HFF-Myc (cell line): ENCODE data around the gene PMM2.

Experiments
- DNase-seq: peaks from one replicate; pipeline ENCODE4 v3.0.0-alpha.2; 2011; ENCODE audit warnings: low read depth; ENCODE audit errors: extremely low read depth
- H3K4me3 ChIP-seq: replicated peaks from 2 replicates; pipeline ENCODE4 v1.5.1; 2011; ENCODE audit warnings: low read depth, mild to moderate bottlenecking, control low read depth, low read length
- TF ChIP-seq, protein P1 (sequence below): IDR thresholded peaks from 2 replicates; pipeline ENCODE4 v1.5.1; 2012; ENCODE audit warnings: mild to moderate bottlenecking, low read depth, low read length, control low read depth; ENCODE audit errors: missing control alignments

Gene PMM2

DNA sequence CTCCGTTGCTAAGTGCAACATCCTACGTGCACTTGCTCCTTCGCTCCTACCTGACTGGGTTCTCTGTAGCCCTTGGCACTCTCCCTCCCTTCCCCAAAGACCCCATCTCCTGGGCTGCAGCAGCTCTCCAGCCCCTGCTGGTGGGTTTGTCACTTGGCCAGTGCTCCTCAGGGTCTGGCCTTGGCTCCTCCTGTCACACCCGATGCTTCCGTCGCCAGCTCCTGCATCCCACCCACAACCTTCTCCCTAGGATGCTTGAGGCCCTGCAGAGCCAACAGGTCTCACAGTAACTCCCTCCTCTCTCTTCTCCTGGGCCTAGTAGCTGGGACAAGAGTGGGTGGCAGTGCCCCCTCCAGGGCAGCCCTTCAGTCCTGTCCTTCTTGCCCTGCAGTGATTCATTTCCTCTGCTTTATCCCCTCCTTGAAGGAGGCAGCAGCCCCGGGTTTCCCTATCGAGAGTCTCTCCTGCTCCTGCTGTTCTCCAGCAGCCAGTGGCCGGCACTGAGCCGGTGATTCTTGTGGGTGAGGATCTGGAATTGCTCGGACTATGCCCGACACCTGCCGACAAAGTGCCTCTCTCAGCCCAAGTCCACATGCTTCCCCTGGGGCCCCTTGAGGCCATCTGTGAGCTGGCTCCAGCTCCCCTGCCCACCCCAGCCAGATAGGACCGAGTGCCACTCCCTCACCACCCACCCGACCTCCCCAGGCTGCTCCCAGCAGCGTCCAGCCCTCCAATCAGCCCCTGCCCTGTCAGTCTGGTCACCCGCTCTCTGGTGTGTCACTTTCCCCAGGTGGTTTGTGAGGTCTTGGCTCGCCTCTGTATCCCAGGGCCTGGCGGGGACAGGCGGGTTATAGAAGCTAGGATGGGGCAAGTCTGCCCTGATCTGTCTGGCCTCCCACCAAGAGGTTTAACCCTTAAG is 88.3 kb downstream of the PMM2 start:
- no peak for DNase-seq
- TF ChIP-seq, protein P1, sequence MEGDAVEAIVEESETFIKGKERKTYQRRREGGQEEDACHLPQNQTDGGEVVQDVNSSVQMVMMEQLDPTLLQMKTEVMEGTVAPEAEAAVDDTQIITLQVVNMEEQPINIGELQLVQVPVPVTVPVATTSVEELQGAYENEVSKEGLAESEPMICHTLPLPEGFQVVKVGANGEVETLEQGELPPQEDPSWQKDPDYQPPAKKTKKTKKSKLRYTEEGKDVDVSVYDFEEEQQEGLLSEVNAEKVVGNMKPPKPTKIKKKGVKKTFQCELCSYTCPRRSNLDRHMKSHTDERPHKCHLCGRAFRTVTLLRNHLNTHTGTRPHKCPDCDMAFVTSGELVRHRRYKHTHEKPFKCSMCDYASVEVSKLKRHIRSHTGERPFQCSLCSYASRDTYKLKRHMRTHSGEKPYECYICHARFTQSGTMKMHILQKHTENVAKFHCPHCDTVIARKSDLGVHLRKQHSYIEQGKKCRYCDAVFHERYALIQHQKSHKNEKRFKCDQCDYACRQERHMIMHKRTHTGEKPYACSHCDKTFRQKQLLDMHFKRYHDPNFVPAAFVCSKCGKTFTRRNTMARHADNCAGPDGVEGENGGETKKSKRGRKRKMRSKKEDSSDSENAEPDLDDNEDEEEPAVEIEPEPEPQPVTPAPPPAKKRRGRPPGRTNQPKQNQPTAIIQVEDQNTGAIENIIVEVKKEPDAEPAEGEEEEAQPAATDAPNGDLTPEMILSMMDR, result no peak

DNA sequence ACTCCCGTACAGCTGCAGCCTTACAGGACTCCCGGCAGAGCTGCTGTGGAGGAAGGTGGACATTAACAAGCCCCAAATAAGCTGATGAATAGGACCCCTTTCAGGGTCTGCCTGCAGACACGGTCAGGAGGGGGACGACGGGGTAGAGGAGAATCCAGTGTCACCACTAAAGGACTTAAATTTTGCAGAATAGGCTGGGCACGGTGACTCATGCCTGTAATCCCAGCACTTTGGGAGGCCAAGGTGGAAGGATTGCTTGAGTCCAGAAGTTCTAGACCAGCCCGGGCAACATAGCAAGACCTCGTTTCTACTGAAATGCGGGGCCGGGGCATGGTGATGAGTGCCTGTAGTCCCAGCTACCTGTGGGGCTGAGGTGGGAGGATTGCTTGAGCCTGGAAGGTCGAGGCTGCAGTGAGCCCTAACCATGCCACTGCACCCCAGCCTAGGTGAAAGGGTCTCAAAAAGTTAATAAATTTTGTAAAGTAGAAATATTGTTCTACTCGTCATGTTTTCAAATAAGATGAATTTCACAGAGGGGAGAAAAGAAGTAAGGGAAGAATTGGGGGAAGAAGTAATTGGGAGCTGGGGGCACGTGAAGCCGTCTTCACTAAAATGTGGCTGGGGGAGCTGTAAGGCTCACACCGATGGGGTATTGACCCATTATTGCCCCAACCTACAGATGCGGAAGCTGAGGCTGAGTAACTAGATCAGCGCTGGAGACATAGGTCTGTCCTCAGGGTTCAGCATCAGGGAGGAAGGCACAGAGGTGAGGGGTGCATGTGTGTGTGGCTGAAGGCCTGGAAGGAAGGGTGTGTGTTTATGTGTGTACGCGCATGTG is 89.2 kb downstream of the PMM2 start:
- TF ChIP-seq, protein P1, result no peak
- H3K4me3 ChIP-seq, result no peak overlapping the region
- no peak for DNase-seq

More for the DNA sequence above, 88.3 kb downstream of the PMM2 start:
- no peak overlapping the region for H3K4me3 ChIP-seq

DNA sequence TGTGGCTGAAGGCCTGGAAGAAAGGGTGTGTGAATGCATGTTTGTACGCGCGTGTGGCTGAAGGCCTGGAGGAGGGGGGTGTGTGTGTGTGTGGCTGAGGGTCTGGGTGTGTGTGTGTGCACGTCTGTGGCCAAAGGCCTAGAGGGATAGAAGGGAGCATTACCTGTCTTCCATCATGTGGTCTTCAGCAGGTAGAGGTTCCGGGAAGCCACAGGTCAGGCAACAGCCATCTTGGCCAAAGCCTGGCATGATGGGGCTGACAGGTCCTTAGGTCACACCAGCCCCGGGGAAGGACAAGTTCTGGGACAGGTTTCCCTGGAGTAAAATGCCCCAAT is 89.8 kb downstream of the PMM2 start:
- H3K4me3 ChIP-seq, result no peak overlapping the region
- DNase-seq, result no peak
- TF ChIP-seq, protein P1, result no peak

- TF ChIP-seq, protein P1, result no peak
- H3K4me3 ChIP-seq, result no peak overlapping the region
- no peak for DNase-seq
Measured at GRCh38 chr16:8887952-8888560, 90.4 kb downstream of the PMM2 start.

DNA sequence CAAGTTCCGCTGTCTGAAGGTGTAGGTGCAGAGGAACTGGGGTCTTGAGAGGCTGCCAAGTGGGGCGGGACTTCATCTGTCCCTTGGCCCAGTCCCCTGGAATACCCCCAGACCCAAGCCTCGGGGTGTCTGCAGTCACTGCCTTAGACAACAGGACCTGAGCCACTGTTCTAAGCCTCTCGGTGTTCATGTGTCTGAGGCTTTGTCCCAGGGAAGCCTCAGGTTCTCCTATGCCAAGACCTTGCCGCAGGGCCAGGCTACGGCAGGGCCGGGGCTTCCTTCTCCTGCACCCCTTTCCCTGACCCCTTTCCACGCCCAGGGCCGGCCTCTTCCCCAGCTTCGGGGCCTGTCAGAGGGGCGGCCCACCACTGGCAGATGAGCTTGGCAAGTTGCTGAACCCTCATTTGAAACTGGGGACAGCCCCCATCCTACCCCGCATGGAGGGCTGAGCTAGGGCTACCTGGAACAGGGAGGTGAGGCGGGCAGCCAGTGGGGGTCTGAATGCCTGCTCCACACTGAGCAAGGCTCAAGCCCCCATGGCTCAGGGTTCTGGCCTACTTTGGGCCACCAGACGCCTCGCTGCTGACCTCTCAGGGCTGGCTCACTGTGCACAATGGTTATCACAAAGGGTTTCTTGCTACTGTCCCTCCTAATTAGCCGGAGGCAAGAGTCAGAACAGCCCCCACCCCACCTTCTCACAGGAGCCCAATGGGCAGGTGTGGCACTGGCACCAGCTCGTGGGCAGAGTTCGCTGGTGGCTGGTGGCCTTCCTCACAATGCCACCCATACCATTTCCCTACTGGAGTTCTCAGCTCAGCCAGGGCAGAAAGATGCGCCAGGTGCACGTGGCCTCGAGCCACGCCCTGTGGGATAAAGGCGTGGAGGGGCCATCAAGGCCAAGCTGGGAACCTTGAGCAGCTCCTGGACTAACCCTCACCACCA is 91.6 kb downstream of the PMM2 start:
- H3K4me3 ChIP-seq, result no peak overlapping the region
- TF ChIP-seq, protein P1, result no peak
- no peak for DNase-seq
